HEK293 (cell line): Measurements from ENCODE around the gene SH2D4B.

ENCODE experiments used
- ATF2 ChIP-seq: fragments of 450-650 bp; formaldehyde crosslinking; IDR thresholded peaks from 2 replicates; pipeline ENCODE4 v1.5.1; 2016; ENCODE audit warnings: missing biosample characterization, missing genetic modification characterization, low read depth
- CTCF ChIP-seq: fragments of 450-650 bp; formaldehyde crosslinking; IDR thresholded peaks from 2 replicates; pipeline ENCODE4 v1.5.1; 2016; ENCODE audit warnings: missing biosample characterization, missing genetic modification characterization
- GFI1B ChIP-seq: fragments of 450-650 bp; formaldehyde crosslinking; IDR thresholded peaks from 2 replicates; pipeline ENCODE4 v1.5.1; 2016; ENCODE audit warnings: missing biosample characterization, missing genetic modification characterization
- GLI2 ChIP-seq: fragments of 450-650 bp; formaldehyde crosslinking; IDR thresholded peaks from 2 replicates; pipeline ENCODE4; 2017; ENCODE audit warnings: missing biosample characterization, missing genetic modification characterization, low read depth, borderline replicate concordance
- REST ChIP-seq: fragments of 450-650 bp; formaldehyde crosslinking; IDR thresholded peaks from 2 replicates; pipeline ENCODE4 v1.5.1; 2016; ENCODE audit warnings: missing biosample characterization, missing genetic modification characterization
- ZBTB7A ChIP-seq: fragments of 450-650 bp; formaldehyde crosslinking; IDR thresholded peaks from 2 replicates; pipeline ENCODE4 v1.5.1; 2016; ENCODE audit warnings: low read depth, missing biosample characterization, missing genetic modification characterization
- ZIC2 ChIP-seq: fragments of 450-650 bp; formaldehyde crosslinking; IDR thresholded peaks from 2 replicates; pipeline ENCODE4 v1.5.1; 2016; ENCODE audit warnings: missing biosample characterization, missing genetic modification characterization
- ZNF24 ChIP-seq: fragments of 450-650 bp; formaldehyde crosslinking; IDR thresholded peaks from 2 replicates; pipeline ENCODE4 v1.5.1; 2016; ENCODE audit warnings: missing biosample characterization, missing genetic modification characterization
- ZNF626 ChIP-seq: fragments of 450-650 bp; sonication (Bioruptor Pico); formaldehyde crosslinking; IDR thresholded peaks from 2 replicates; pipeline ENCODE4 v1.5.1; 2018; ENCODE audit warnings: missing biosample characterization, missing genetic modification characterization, inconsistent platforms
- ZSCAN5A ChIP-seq: fragments of 450-650 bp; formaldehyde crosslinking; IDR thresholded peaks from 2 replicates; pipeline ENCODE4 v1.5.1; 2016; ENCODE audit warnings: missing biosample characterization, missing genetic modification characterization

GRCh38 chr10:80503584-80504157 is 34.0 kb upstream of the SH2D4B start:
- TF ChIP-seq ZNF24 (tag by site-specific recombination) (no peak), ZNF626 (tag by site-specific recombination) (no peak), REST (no peak), ZBTB7A (no peak), CTCF (tag by site-specific recombination) (no peak), GFI1B (tag by site-specific recombination) (no peak), ATF2 (tag by site-specific recombination) (no peak), GLI2 (tag by site-specific recombination) (no peak), ZIC2 (tag by site-specific recombination) (no peak), ZSCAN5A (no peak)
